KOPT-K1 (cell line): ENCODE data around the gene CDH24.

ENCODE experiments used
- H3K27ac ChIP-seq: fragments of 200-600 bp; sonication (generic); 2 replicates; pipeline ENCODE4 v1.5.1; 2016; ENCODE audit warnings: antibody characterized with exemption, mild to moderate bottlenecking, low read depth, low read length; ENCODE audit not compliant: poor library complexity, severe bottlenecking
- H3K36me3 ChIP-seq: fragments of 200-600 bp; sonication (generic); 2 replicates; pipeline ENCODE4 v1.5.1; 2017; ENCODE audit warnings: antibody characterized with exemption, mild to moderate bottlenecking, low read length, moderate library complexity; ENCODE audit not compliant: insufficient read depth
- H3K9me3 ChIP-seq: fragments of 200-600 bp; sonication (generic); 2 replicates; pipeline ENCODE4 v1.5.1; 2017; ENCODE audit warnings: antibody characterized with exemption, low read length, mild to moderate bottlenecking; ENCODE audit not compliant: insufficient read depth, poor library complexity, severe bottlenecking

Gene CDH24

DNA sequence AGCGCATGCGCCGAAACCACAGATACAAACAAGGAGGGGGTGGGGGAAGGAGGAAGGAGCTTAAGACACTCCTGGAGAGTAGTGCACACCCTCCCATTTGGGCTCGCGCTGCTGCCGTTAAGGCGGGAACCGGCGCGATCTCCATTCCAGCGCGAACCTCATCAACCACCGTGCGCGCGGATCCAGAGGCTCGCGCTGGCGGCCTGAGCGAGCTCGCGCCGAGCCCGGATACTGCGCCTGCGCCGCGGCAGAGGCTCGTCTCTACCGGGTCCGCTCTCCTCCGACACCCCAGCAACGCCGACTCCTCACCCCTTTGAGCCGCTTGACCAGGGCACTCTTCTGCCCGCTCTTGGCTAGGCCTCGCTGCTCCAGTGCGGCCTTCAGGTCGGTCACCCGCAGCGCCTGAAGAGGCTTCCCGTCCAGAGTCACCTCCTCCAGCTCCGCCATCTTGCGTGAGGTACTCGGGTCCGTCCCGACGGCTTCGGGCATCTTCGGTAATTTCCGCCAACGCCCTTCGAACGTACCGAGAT, 37.4 kb upstream of the CDH24 start, which contains the start of gene ACIN1:
TSS of gene ACIN1 (minus strand) at position 471 of the 530 bp plus-strand sequence. CDS start at position 447, 24 bp downstream.
- peak within 1 kb of the TSS; percentile 87 for H3K27ac ChIP-seq
- H3K36me3 ChIP-seq, result peaks cover 62% of the 10 kb centered on the region
- H3K9me3 ChIP-seq, result no peaks in the 10 kb centered on the region

DNA sequence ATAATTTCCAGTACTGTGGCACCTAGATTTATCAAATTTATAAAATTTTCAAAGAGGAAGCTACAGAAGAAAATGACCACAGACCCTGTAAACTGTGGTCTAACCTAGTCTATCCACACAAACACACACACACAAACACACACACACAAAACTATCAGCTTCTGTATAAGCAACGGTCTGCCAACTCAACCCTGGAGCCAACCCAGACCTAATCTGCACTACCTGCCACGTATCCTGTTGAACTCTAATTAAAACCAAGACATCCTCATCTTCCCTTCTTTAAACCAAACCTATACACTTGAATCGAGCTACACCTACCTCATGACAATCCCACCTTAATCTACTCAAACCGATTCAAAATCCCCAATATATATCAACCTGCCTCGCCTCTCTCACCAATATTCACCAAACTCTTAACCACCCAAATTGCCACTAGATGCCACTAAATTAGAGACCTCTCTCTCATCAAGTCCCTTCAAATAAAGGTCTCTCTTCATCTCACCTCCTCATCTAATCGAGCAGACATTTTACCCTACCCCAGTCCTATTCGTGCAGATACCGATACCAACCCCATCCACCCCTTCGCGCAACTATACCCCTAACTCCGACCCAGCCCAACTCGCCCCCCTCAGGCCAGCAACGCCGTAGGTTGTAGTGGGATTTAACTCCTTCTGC, 36.8 kb upstream of the CDH24 start:
- H3K36me3 ChIP-seq, result peaks cover 62% of the 10 kb centered on the region
- H3K9me3 ChIP-seq, result no peaks in the 10 kb centered on the region
- peak overlapping the region; percentile 87 for H3K27ac ChIP-seq

DNA sequence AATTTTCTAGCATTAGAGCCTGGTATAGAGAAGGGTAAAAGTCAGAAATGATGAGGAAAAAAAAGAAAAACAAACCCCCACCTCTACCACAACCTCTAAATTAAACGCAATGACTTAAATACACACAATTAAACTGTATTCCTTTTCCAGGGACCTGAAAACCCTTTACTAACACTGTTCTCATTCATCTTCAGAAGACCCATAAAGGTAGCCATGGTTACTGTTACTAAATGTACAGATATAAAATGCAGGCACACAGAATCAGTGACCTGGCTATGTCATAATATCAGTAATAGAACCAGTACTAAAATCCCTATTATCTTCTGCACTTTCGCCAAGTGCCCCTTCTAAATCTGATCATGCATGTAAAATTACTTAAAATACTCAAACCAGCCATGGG, 36.2 kb upstream of the CDH24 start:
- no peak overlapping the region for H3K27ac ChIP-seq
- peaks cover 62% of the 10 kb centered on the region for H3K36me3 ChIP-seq

DNA sequence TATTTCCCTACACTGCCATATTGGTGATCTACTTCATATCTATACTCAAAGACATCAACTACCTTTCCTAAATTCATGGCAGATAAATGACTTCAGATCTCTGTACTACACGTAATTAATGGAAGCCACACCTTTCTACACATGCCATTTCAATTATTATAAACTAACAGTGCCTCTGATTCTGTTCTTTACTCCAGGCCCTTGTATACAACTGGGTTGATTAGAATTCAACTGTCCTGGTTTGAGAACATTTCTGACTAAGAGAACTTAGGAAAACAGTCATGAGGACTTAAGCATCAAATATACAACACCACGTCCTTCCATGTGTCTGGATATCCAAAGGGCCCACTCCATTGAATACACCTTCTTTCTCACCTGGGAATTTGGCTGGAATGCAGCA, 35.8 kb upstream of the CDH24 start:
- H3K9me3 ChIP-seq, result no peaks in the 10 kb centered on the region
- no peak overlapping the region for H3K27ac ChIP-seq
- H3K36me3 ChIP-seq, result peaks cover 62% of the 10 kb centered on the region

More for the DNA sequence above, 36.2 kb upstream of the CDH24 start:
- no peaks in the 10 kb centered on the region for H3K9me3 ChIP-seq

DNA sequence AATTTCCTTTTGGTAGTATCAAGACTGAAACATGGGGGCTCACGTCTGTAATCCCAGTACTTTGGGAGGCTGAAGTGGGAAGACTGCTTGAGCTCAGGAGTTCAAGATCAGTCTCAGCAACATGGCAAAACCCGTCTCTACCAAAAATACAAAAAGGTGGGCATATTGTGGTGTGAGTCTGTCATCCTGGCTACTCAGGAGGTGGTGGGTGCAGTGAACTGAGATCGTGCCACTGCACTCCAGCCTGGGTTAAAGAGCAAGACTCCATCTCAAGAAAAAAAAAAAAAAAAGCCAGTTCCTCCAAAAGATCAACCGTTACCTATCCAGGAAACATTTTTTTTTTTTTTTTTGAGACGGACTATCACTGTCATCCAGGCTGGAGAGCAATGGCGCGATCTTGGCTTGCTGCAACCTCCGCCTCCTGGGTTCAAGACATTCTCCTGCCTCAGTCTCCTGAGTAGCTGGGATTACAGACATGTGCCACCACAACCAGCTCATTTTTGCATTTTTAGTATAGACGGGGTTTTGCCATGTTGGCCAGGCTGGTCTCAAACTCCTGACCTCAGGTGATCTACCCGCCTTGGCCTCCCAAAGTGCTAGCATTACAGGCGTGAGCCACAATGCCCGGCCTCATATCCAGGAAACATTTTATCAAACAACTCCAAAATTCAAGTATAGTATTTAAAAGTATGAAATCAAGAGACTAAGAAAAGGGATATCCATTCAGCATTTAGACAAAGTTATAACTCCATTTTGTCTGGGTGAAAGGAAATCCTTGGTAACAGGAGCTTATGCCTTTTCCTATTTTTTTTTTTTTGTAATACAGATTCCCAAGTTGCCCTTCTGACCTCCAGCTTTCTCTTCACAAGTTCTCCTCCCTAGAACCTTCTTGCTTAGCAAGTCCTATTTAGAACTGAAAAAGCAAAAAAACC, 34.2 kb upstream of the CDH24 start:
- Histone ChIP-seq H3K9me3 (no peaks in the 10 kb centered on the region), H3K36me3 (peaks cover 71% of the 10 kb centered on the region), H3K27ac (no peak overlapping the region)

DNA sequence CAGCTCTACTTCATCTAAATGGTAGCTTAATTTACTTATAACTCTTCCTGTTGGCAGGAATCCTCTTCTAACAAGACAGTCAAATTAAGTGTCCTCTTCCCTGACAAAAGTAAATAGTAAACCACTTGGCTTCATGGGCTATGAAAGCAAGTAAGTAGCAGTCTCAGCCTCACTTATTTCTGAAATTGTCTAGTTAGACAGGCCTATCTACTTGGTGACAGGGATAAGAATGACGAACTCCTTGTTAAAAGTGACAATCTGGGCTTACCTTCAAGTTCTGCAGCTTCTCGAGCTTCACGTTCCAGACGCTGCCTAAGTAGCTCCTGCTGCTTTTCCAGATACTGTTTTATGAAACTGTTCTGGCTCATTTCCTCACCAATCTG, 32.9 kb upstream of the CDH24 start:
- H3K27ac ChIP-seq, result no peak overlapping the region
- H3K9me3 ChIP-seq, result no peaks in the 10 kb centered on the region
- H3K36me3 ChIP-seq, result peaks cover 84% of the 10 kb centered on the region

DNA sequence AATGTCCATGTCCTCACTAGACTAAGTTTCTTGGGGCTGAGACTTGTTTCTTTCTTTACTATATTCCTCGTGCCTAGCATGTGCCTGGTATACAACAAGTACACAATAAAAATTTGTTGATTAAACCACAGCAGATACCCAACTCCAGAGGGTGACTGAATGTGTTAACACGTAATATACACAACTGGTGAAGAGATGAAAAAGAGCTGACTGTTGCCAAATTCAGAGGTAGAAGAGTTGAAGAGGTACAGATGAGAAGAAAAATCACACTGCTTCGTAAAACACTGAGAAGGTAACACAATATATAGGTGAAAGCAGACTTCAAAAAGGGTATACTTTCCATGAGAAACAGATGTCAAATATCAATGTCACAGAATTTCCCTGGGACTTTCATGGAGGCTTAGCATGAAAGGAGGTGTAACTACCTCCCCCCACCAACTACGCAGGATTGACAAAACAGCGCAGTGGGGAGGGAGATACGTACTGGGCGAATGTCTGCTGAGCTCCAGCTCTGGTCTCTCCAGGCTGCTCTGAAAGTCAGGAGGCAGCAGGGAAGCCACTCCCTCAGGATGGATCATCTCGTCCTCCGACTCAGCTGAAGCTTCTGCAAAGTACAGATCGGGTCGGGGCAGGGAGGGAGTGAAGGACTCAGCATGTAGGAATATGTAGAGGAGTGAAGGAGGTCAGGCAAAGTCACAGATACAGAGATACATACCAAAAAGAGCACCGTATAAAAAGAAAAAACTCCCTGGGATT, 32.4 kb upstream of the CDH24 start:
- Histone ChIP-seq H3K9me3 (no peaks in the 10 kb centered on the region), H3K27ac (no peak overlapping the region), H3K36me3 (peaks cover 90% of the 10 kb centered on the region)

DNA sequence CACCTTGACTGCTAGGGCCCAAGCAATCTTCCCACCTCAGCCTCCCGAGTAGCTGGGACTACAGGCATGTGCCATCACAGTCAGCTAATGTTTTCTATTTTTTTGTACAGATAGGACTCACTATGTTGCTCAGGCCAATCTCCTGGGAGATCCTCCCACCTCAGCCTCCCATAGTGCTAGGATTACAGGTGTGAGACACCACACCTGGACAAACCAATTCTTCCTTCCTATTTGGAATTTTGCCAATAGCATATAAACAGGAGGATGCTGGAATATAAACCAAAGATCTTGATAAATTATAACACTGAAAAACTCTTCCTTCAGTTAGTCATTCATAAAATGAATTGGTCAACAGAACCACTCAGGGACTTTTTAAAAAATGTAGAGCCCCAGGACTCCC, 29.2 kb upstream of the CDH24 start:
- H3K9me3 ChIP-seq, result no peaks in the 10 kb centered on the region
- H3K36me3 ChIP-seq, result peaks cover 99% of the 10 kb centered on the region

DNA sequence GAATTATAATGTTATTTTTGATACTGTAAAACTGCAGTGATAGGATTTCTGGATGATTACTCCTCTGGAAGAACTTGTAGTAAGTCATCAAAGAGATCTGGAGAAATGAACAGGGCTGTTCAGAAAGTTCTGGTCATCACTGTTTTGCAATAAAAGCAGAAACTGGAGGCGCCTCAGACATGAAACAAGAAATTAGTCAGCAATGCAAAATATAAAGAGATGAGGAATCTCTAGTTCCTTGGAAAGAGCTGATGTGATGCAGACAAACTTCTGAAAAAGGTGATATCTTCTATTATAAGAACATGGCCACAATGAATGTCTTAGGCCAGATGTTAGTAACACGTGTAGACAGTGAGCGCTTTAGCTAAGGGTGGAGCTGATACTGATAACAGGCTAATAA, 28.1 kb upstream of the CDH24 start:
- H3K9me3 ChIP-seq, result no peaks in the 10 kb centered on the region
- H3K27ac ChIP-seq, result no peak overlapping the region
- peaks cover 99% of the 10 kb centered on the region for H3K36me3 ChIP-seq

More for the DNA sequence above, 29.2 kb upstream of the CDH24 start:
- H3K27ac ChIP-seq, result no peak overlapping the region

DNA sequence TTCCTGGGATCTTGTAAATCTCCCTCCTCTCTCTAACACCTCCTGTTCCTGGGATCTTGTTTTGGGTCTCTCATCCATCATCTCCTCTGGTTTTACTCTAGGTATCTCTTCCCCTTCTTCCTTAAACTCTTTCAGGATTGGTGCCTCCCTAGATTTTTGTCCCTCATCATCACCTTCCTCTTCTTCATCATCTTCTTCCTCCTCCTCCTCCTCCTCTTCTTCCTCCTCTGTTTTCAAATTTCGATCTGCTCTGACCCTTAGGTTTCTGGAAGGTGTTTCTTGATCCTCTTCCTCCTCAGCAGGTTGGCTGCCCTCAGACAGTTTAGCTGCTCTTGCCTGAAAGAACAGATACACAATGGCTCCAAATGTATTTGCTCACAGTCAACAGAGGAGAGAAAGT, 23.2 kb upstream of the CDH24 start:
- Histone ChIP-seq H3K27ac (no peak overlapping the region), H3K36me3 (peaks cover 99% of the 10 kb centered on the region), H3K9me3 (no peaks in the 10 kb centered on the region)

DNA sequence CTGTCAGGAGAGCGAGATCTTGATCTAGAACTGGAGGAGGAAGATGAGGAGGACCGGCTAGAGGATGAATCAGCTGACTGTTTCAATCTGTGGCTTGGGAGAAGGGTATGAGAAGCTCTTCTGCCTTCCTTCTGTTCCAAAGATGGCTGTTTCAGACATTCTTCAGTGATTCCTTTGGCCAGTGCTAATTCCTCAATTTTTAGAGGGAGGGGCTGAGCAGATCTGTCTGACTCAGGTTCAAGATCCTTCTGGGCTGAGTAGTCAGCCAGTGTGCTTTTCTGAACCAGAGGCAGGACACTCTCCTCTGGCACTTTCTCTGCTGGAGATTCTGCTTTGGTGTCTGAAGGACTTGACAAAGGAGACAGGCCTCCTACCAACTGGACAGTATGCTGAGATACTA, 22.4 kb upstream of the CDH24 start:
- Histone ChIP-seq H3K36me3 (peaks cover 99% of the 10 kb centered on the region), H3K27ac (no peak overlapping the region), H3K9me3 (no peaks in the 10 kb centered on the region)

DNA sequence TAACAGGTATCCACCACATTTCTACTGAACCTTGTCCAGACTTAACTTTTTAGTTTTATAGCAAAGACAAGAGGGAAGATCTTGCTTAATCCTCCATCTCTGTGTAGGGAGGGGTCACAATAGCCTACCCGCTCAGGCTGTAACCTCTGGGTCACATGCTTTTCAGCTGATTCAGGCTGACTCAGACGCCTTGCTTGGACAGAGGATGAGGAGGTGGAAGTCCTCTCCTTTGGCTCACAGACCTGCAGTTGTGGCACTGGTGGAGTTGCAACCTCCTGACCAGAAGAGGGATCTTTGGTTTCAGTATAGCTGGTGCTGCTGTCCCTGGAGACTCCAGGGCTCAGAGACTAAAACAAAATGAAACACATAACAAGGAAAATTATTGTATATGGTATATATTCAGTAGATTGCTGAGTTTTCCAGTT, 21.4 kb upstream of the CDH24 start:
- peaks cover 98% of the 10 kb centered on the region for H3K36me3 ChIP-seq
- H3K27ac ChIP-seq, result no peak overlapping the region
- H3K9me3 ChIP-seq, result no peaks in the 10 kb centered on the region

DNA sequence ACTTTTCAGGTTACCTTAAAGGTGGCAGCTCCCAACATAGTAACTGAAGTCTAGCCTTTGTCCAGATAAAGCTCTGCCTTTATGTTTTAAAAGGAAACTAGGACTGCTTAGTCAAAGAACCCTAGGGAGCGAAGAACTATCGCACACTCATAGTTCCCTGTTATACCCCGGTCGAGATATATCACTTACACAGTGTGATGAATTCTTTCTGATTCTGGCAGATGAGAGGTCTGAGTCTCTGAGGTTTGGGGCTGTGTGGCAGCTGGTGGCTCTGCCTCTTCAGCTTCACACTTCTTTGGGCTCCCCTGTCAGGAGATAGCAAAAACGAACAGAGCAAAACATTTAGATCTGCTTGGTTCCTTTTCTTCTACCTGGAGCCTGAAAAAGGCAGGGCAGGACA, 20.6 kb upstream of the CDH24 start:
- Histone ChIP-seq H3K36me3 (peaks cover 96% of the 10 kb centered on the region), H3K9me3 (no peaks in the 10 kb centered on the region), H3K27ac (no peak overlapping the region)

DNA sequence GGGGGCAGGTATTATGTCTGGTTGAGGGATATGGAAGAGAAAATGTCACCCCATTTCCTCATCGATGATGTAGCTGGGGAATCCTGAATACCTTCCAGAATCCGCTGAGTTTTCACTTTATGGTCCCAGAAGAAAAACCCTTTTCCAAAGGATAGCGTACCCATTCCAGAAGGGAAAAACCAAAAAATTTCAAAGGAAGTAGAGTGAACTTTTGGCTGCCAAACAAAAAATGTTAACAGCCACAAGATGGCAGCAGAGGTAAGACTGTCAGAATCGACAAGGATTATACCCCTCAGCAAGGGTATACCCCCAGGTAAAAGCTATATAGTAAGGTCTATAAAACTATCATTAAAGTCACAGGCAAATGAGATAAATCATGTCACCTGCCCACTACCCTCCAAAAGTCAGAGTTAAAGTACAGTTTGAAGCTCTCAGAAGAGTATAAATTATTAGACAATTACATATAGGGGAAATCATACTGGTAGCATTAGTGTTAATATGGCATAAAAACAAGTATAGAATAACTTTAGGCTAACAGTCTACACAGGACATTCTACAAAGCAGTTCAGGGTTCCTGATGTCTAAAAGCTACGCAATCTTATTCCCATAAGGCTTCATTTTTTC, 19.6 kb upstream of the CDH24 start:
- Histone ChIP-seq H3K27ac (no peak overlapping the region), H3K9me3 (no peaks in the 10 kb centered on the region), H3K36me3 (peaks cover 96% of the 10 kb centered on the region)
